Fibroblast of skin of abdomen (primary cell): Measurements from ENCODE around the gene TIMM13.

ENCODE experiments used
- DNase-seq: peaks from one replicate; pipeline ENCODE4 v3.0.0-alpha.2; 2013

The TIMM13 gene

GRCh38 chr19:2380567-2380966 lies 46.8 kb downstream of the TIMM13 start:
- no peak for DNase-seq

GRCh38 chr19:2376784-2377519 lies 50.4 kb downstream of the TIMM13 start:
- no peak for DNase-seq
